HEK293 (cell line): ENCODE data around the gene MRPL28.
"Not testable (repeated sequence)": the region's sequence is repeated elsewhere in the genome, so short reads cannot be mapped to it uniquely, and the experiment has no call there.

Experiments used
- CTCF ChIA-PET: fragments of 350-600 bp; formaldehyde crosslinking; extraction: SDS; loops from one replicate; lab custom pipeline; 2021; ENCODE audit warnings: antibody characterized with exemption; lab: Yijun Ruan, JAX
- POLR2A ChIA-PET: fragments of 300-600 bp; formaldehyde crosslinking; extraction: SDS; loops from one replicate; lab custom pipeline; 2020; ENCODE audit warnings: antibody characterized with exemption, inconsistent platforms; lab: Yijun Ruan, JAX
- H3K27ac ChIP-seq: fragments of 200-500 bp; sonication (Bioruptor generic); 2 replicates; pipeline ENCODE4 v1.5.1; 2014; ENCODE audit warnings: low read depth, low read length, control low read depth, inconsistent platforms; ENCODE audit errors: extremely low read depth
- H3K36me3 ChIP-seq, 2 experiments: fragments of 200-500 bp in 1 of 2; sonication (Bioruptor generic) in 1 of 2; 1 replicate in 1 of 2; 2 replicates in 1 of 2; pipeline ENCODE4 v1.5.1; 2014 to 2017; ENCODE audit warnings: inconsistent platforms in 2 of 2, low read length in 2 of 2; ENCODE audit not compliant: control insufficient read depth in 2 of 2, insufficient read depth in 1 of 2
- H3K4me1 ChIP-seq: fragments of 200-500 bp; sonication (Bioruptor generic); 2 replicates; pipeline ENCODE4 v1.5.1; 2014; ENCODE audit warnings: mild to moderate bottlenecking, low read length, inconsistent platforms; ENCODE audit not compliant: control insufficient read depth, insufficient read depth
- H3K4me3 ChIP-seq: 2 replicates; pipeline ENCODE4 v1.5.1; 2011; ENCODE audit warnings: low read depth, mild to moderate bottlenecking, control low read depth, low read length, moderate library complexity
- H3K9me3 ChIP-seq: fragments of 200-500 bp; sonication (Bioruptor generic); 2 replicates; pipeline ENCODE4 v1.5.1; 2014; ENCODE audit warnings: low read depth, low read length, inconsistent platforms; ENCODE audit not compliant: control insufficient read depth, insufficient read depth
- EGR2 ChIP-seq: fragments of 450-650 bp; formaldehyde crosslinking; IDR thresholded peaks from 2 replicates; pipeline ENCODE4 v1.5.1; 2016; ENCODE audit warnings: low read depth, missing biosample characterization, missing genetic modification characterization
- GLIS2 ChIP-seq: fragments of 450-650 bp; formaldehyde crosslinking; IDR thresholded peaks from 2 replicates; pipeline ENCODE4 v1.5.1; 2016; ENCODE audit warnings: missing biosample characterization, missing genetic modification characterization
- HIC1 ChIP-seq: fragments of 450-650 bp; formaldehyde crosslinking; IDR thresholded peaks from 2 replicates; pipeline ENCODE4 v1.5.1; 2016; ENCODE audit warnings: missing biosample characterization, missing genetic modification characterization
- MZF1 ChIP-seq: fragments of 450-650 bp; formaldehyde crosslinking; IDR thresholded peaks from 2 replicates; pipeline ENCODE4 v1.5.1; 2017; ENCODE audit warnings: missing biosample characterization, missing genetic modification characterization, borderline replicate concordance
- ZBTB21 ChIP-seq: fragments of 450-650 bp; formaldehyde crosslinking; IDR thresholded peaks from 2 replicates; pipeline ENCODE4 v1.5.1; 2017; ENCODE audit warnings: missing biosample characterization, missing genetic modification characterization
- ZFHX2 ChIP-seq: fragments of 450-650 bp; formaldehyde crosslinking; conservative IDR thresholded peaks from 2 replicates; pipeline ENCODE4 v1.5.1; 2016; ENCODE audit warnings: missing biosample characterization, missing genetic modification characterization
- ZNF121 ChIP-seq: fragments of 450-650 bp; formaldehyde crosslinking; IDR thresholded peaks from 2 replicates; pipeline ENCODE4 v1.5.1; 2016; ENCODE audit warnings: missing biosample characterization, missing genetic modification characterization
- ZNF394 ChIP-seq: fragments of 450-650 bp; formaldehyde crosslinking; IDR thresholded peaks from 2 replicates; pipeline ENCODE4 v1.5.1; 2016; ENCODE audit warnings: missing biosample characterization, missing genetic modification characterization, mild to moderate bottlenecking, moderate library complexity, borderline replicate concordance
- ZNF600 ChIP-seq: fragments of 450-650 bp; formaldehyde crosslinking; IDR thresholded peaks from 2 replicates; pipeline ENCODE4 v1.5.1; 2016; ENCODE audit warnings: missing biosample characterization, missing genetic modification characterization
- ZNF664 ChIP-seq: fragments of 450-650 bp; formaldehyde crosslinking; IDR thresholded peaks from 2 replicates; pipeline ENCODE4 v1.5.1; 2016; ENCODE audit warnings: missing biosample characterization, missing genetic modification characterization
- ZNF76 ChIP-seq: fragments of 450-650 bp; formaldehyde crosslinking; IDR thresholded peaks from 2 replicates; pipeline ENCODE4; 2016; ENCODE audit warnings: low read depth, missing biosample characterization, missing genetic modification characterization, borderline replicate concordance

Gene MRPL28

GRCh38 chr16:378113-378820 is 7.9 kb upstream of the MRPL28 start:
- CTCF ChIA-PET = interaction anchor here (1.0 kb wide), 1 partner anchor 8 kb away, joined by 3 read pairs; the partner anchor contains the start of gene MRPL28
- POLR2A ChIA-PET, H3K9me3 ChIP-seq, H3K27ac ChIP-seq, H3K4me1 ChIP-seq: not testable (repeated sequence)
- H3K36me3 ChIP-seq = peaks cover 0 to 40% of the 10 kb centered on the region in 2 experiments; a peak in 1 of 3 replicates
- TF ChIP-seq ZFHX2 (peak; percentile 59), EGR2 (tag by site-specific recombination) (peak; percentile 60; the same call in 1 of the 2 replicates), HIC1 (tag by site-specific recombination) (peak; percentile 47; the same call in 1 of the 2 replicates)
- TF ChIP-seq, all 188 proteins: peak for 3; not testable (repeated sequence) for 185
- not testable (repeated sequence) for H3K4me3 ChIP-seq

GRCh38 chr16:377419-377951 is 7.1 kb upstream of the MRPL28 start:
- H3K27ac ChIP-seq = no peak overlapping the region
- H3K9me3 ChIP-seq = no peaks in the 10 kb centered on the region
- TF ChIP-seq ZNF600 (peak; percentile 52; the same call in 1 of the 2 replicates), ZNF394 (tag by site-specific recombination) (no peak), EGR2 (tag by site-specific recombination) (0 out of 2 replicates have a peak, but pooled peaks have one; percentile 3)
- peaks cover 0 to 47% of the 10 kb centered on the region in 2 experiments; a peak in 1 of 3 replicates for H3K36me3 ChIP-seq
- no peaks in the 10 kb centered on the region for H3K4me1 ChIP-seq
- CTCF ChIA-PET = no interaction called here
- POLR2A ChIA-PET = interaction anchor here (0.6 kb wide), 1 partner anchor 704 kb away, joined by 4 read pairs; no protein-coding TSS in a partner anchor
- H3K4me3 ChIP-seq = no peak overlapping the region

DNA sequence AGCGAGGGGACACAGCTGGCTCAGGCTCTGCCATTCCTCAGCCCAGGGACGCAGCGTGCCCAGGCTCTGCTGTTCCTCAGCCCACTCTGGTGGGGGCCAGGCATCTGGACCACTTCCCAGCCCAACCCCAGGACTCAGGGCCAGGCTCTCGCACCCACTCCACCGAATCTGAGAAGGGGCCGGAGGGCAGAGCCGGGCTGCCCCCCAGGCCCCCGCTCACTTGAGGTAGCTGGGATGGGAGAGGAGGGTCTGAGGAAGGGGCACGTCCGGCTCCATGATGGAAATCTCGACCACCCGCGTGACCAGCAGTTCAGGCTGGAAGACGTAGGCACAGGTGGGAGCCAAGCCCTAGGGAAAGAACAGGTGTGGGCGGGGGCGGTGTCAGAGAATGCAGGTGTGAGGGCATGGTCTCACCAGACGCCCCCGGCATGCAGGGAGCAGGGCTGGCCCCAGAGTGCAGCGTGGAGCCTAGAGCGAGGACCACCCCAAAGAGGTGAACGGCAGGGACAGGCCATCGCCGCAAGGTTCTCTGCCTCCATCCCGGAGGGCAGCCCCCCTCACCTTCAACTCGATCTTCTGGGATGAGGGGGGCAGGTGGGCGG is 6.6 kb upstream of the MRPL28 start:
- no peak overlapping the region for H3K4me3 ChIP-seq
- no peak for TF ChIP-seq ZBTB21 (tag by site-specific recombination)
- no peak for TF ChIP-seq ZNF664 (tag by site-specific recombination)
- no peak for TF ChIP-seq ZNF76 (tag by site-specific recombination)
- TF ChIP-seq ZNF121 (tag by site-specific recombination) = no peak
- TF ChIP-seq ZFHX2 = peak; percentile 49; the same call in 1 of the 2 replicates
- TF ChIP-seq, all 188 proteins: peak for 1
- H3K36me3 ChIP-seq = peaks cover 0 to 53% of the 10 kb centered on the region in 2 experiments; a peak in 1 of 3 replicates
- H3K4me1 ChIP-seq = no peaks in the 10 kb centered on the region
- ChIA-PET CTCF (no interaction called here), POLR2A (interaction anchor here (0.6 kb wide), 1 partner anchor 704 kb away, joined by 4 read pairs; no protein-coding TSS in a partner anchor)
- no peaks in the 10 kb centered on the region for H3K9me3 ChIP-seq
- H3K27ac ChIP-seq = no peak overlapping the region

- ChIA-PET POLR2A (interaction anchor here (0.7 kb wide), 1 partner anchor 125 kb away, joined by 4 read pairs; no protein-coding TSS in a partner anchor), CTCF (no interaction called here)
- Histone ChIP-seq H3K4me1 (no peaks in the 10 kb centered on the region), H3K4me3 (no peak overlapping the region), H3K9me3 (no peaks in the 10 kb centered on the region), H3K27ac (no peak overlapping the region), H3K36me3 (peaks cover 0 to 60% of the 10 kb centered on the region in 2 experiments; a peak in 1 of 3 replicates)
- TF ChIP-seq GLIS2 (tag by site-specific recombination) = 0 out of 2 replicates have a peak, but pooled peaks have one; percentile 9
- TF ChIP-seq MZF1 (tag by site-specific recombination) = no peak
Observed at GRCh38 chr16:375927-376816, 5.8 kb upstream of the MRPL28 start.
